Measurements from ENCODE around the gene SLC1A1.
"Not testable (repeated sequence)": the region's sequence is repeated elsewhere in the genome, so short reads cannot be mapped to it uniquely, and the experiment has no call there.

The SLC1A1 gene

DNA sequence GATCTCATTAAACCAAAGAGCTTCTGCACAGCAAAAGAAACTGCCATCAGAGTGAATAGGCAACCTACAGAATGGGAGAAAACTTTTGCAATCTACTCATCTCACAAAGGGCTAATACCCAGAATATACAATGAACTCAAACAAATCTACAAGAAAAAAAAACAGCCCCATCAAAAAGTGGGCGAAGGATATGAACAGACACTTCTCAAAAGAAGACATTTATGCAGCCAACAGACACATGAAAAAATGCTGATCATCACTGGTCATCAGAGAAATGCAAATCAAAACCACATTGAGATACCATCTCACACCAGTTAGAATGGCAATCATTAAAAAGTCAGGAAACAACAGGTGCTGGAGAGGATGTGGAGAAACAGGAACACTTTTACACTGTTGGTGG is 45.9 kb downstream of the SLC1A1 start:
- H3K4me3 ChIP-seq (ENCODE audit: low read depth, low read length); CTCF ChIA-PET; DNase-seq (ENCODE audit: low read depth, low spot score); POLR2A ChIA-PET: not testable (repeated sequence)

DNA sequence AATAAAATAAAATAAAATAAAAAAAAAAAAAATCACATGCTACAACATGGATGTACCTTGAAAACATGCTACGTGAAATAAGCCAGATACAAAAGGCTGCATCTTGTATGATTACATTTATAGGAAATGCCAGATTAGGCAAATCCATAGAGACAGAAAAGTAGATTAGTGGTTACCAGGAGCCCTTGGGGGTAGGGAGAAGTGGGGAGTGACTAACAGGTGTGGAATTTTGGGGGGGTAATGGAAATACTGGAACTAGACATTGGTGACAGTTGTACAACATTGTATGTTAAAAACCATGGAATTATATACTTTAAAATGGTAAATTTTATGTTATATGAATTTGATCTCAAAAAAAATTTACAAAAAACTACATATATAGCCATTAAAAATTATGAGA is 47.3 kb downstream of the SLC1A1 start:
- ChIA-PET CTCF (no interaction called here), POLR2A (no interaction called here)
- H3K4me3 ChIP-seq (ENCODE audit: low read depth, low read length) = no peak overlapping the region
- no peak for DNase-seq (ENCODE audit: low read depth, low spot score)
- TF ChIP-seq CTCF (IDR thresholded peaks at IDR 0.05; ENCODE audit: insufficient read depth, low read length, missing control alignments) = no peak

GRCh38 chr9:4538107-4538506 is 47.8 kb downstream of the SLC1A1 start:
- ChIA-PET POLR2A (no interaction called here), CTCF (interaction anchor here (1.3 kb wide), 2 partner anchors 9 to 124 kb away, joined by 3 read pairs; partner anchors contain the start of gene PLPP6)
- no peak for DNase-seq (ENCODE audit: low read depth, low spot score)
- no peak overlapping the region for H3K4me3 ChIP-seq (ENCODE audit: low read depth, low read length)
- no peak for TF ChIP-seq CTCF (IDR thresholded peaks at IDR 0.05; ENCODE audit: insufficient read depth, low read length, missing control alignments)

- ChIA-PET POLR2A (no interaction called here), CTCF (interaction anchor here (1.3 kb wide), 2 partner anchors 9 to 123 kb away, joined by 3 read pairs; partner anchors contain the start of gene PLPP6)
- DNase-seq (ENCODE audit: low read depth, low spot score) = no peak
- no peak overlapping the region for H3K4me3 ChIP-seq (ENCODE audit: low read depth, low read length)
- TF ChIP-seq CTCF (IDR thresholded peaks at IDR 0.05; ENCODE audit: insufficient read depth, low read length, missing control alignments) = no peak
These were observed 48.4 kb downstream of the SLC1A1 start for GRCh38 chr9:4538621-4539020.

DNA sequence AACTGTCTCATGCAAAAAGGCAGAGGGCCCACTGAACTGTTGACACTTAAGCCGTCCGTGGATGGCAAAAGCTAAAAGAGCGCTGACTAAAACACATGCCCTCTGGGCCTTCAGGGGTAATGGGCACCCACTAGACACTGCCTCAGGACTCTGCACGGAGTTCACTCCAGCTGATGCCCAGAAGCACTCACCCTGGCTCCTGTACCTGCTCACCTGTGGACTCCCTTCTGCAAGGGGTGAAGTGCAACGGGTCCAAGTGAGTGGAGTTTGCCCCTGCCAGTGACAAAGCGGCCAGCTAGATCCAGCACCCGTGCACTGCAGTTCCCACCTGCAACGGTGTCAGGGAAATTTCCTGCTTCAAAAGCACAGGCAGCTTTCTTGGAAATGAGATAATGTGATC is 50.2 kb downstream of the SLC1A1 start:
- CTCF ChIA-PET = interaction anchor here (0.6 to 1.7 kb wide), 2 partner anchors 11 to 223 kb away, joined by 3 read pairs; no protein-coding TSS in a partner anchor
- DNase-seq (ENCODE audit: low read depth, low spot score) = no peak
- no peak overlapping the region for H3K4me3 ChIP-seq (ENCODE audit: low read depth, low read length)
- POLR2A ChIA-PET = interaction anchor here (0.6 kb wide), 1 partner anchor 32 kb away, joined by 5 read pairs; no protein-coding TSS in a partner anchor
- no peak for TF ChIP-seq CTCF (IDR thresholded peaks at IDR 0.05; ENCODE audit: insufficient read depth, low read length, missing control alignments)

DNA sequence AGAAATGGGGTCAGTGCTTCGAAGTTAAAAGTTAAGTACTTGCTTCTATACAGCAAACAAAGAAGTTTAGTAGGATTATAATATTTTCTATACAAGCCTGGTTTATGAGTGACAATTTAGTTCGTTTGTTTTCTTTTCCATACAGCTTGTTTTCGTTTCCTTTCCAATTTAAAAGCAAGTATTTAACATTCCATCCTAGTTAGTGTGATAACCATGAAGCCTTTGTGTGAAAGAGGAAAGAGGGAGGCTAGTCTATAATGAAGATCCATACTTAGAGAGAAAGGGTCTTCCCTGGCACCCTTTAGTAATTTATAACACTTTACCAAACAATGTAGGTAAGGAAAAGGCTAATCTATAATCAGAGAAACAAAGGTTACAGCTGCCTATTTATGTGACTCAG is 51.0 kb downstream of the SLC1A1 start:
- ChIA-PET CTCF (interaction anchor here (1.7 kb wide), 1 partner anchor 10 kb away, joined by 3 read pairs; no protein-coding TSS in a partner anchor), POLR2A (no interaction called here)
- no peak for TF ChIP-seq CTCF (IDR thresholded peaks at IDR 0.05; ENCODE audit: insufficient read depth, low read length, missing control alignments)
- no peak overlapping the region for H3K4me3 ChIP-seq (ENCODE audit: low read depth, low read length)
- DNase-seq (ENCODE audit: low read depth, low spot score) = no peak

- no peak for TF ChIP-seq CTCF (IDR thresholded peaks at IDR 0.05; ENCODE audit: insufficient read depth, low read length, missing control alignments)
- CTCF ChIA-PET = no interaction called here
- H3K4me3 ChIP-seq (ENCODE audit: low read depth, low read length) = no peak overlapping the region
- POLR2A ChIA-PET = interaction anchor here (0.7 kb wide), 1 partner anchor 33 kb away, joined by 3 read pairs; no protein-coding TSS in a partner anchor
- no peak for DNase-seq (ENCODE audit: low read depth, low spot score)
These were observed 51.6 kb downstream of the SLC1A1 start for GRCh38 chr9:4541856-4542255.

- DNase-seq (ENCODE audit: low read depth, low spot score); CTCF ChIA-PET; POLR2A ChIA-PET; H3K4me3 ChIP-seq (ENCODE audit: low read depth, low read length): not testable (repeated sequence)
These were observed 54.4 kb downstream of the SLC1A1 start for GRCh38 chr9:4544714-4545113.

Data from AG04449 (cell line).